ENCODE measurements around the gene MEA1.

The MEA1 gene

GRCh38 chr6:42970871-42971612, 42.7 kb downstream of the MEA1 start:
- DNase-seq (ENCODE audit: low read depth), result no peak

GRCh38 chr6:42969934-42970333, 43.8 kb downstream of the MEA1 start:
- no peak for DNase-seq (ENCODE audit: low read depth)

GRCh38 chr6:42969431-42969830, 44.3 kb downstream of the MEA1 start:
- no peak for DNase-seq (ENCODE audit: low read depth)

- DNase-seq (ENCODE audit: low read depth), result no peak
These were observed 45.0 kb downstream of the MEA1 start for GRCh38 chr6:42968783-42969182.

- no peak for DNase-seq (ENCODE audit: low read depth)
These were observed 45.5 kb downstream of the MEA1 start for GRCh38 chr6:42968126-42968701.

- DNase-seq (ENCODE audit: low read depth), result no peak
These were observed 46.5 kb downstream of the MEA1 start for GRCh38 chr6:42967228-42967627.

GRCh38 chr6:42966571-42966970, 47.2 kb downstream of the MEA1 start:
- DNase-seq (ENCODE audit: low read depth), result no peak

GRCh38 chr6:42963855-42964605, 49.7 kb downstream of the MEA1 start:
- DNase-seq (ENCODE audit: low read depth), result no peak

GRCh38 chr6:42963179-42963854, 50.4 kb downstream of the MEA1 start:
- no peak for DNase-seq (ENCODE audit: low read depth)

GRCh38 chr6:42962502-42963178, 51.1 kb downstream of the MEA1 start:
- DNase-seq (ENCODE audit: low read depth), result no peak

GRCh38 chr6:42962096-42962495, 51.6 kb downstream of the MEA1 start:
- no peak for DNase-seq (ENCODE audit: low read depth)

Measured in activated gamma-delta T cell treated with anti-CD3 and anti-CD28 coated beads, Interleukin-2, amount 50 U/mL, for 16 hours (primary cell).